Upper lobe of left lung (tissue), 4 donors: ENCODE data around the gene SLC5A12.

Source experiments
- EP300 ChIP-seq, 4 donors: sonication (generic); formaldehyde crosslinking; IDR thresholded peaks; one replicate each; pipeline ENCODE4 v1.5.1; 2017; ENCODE audit warnings: antibody characterized with exemption in 4 of 4, control low read depth in 2 of 4
- POLR2A ChIP-seq, 4 donors: fragments of 450-650 bp; IDR thresholded peaks; one replicate each; pipeline ENCODE4 v1.5.1; 2016 to 2017; ENCODE audit warnings: antibody characterized with exemption in 4 of 4, mild to moderate bottlenecking in 2 of 4

DNA sequence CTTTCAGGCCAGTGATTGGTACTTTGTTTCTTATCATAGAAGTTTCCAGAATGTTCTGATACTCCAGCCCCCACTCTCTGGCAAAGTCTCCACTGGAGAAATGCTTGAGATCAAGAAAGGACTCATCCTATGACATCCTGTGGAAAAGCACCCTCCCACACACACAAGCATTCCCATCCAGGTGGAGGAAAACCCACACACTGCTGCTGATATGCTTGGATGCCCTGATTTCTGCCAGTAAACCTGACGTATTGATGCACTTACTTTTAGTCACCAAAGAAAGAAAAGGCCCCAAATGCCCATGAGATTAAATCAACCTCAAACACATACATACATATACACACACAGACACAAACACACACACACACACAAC, 9.2 kb upstream of the SLC5A12 start:
- no peak for TF ChIP-seq EP300 (IDR thresholded peaks at IDR 0.05)
- no peak for TF ChIP-seq POLR2A (IDR thresholded peaks at IDR 0.05)
